HCT116 (cell line): Measurements from ENCODE around the gene MLH1. TPM values are rescaled to one million over a fixed set of nuclear protein-coding genes. Genes with fewer than 3 reads are reported as not detected.

Experiments
- ATAC-seq: fragments of 200-7000 bp; cut with Tn5 transposase; 2 replicates; pipeline ENCODE4 v1.9.1; 2020; ENCODE audit warnings: mild to moderate bottlenecking, moderate library complexity
- BruUV-seq: library from RNA; stranded (reverse); fragments of 400-500 nt; replicated peaks from 2 replicates; lab custom pipeline; 2021; lab: Mats Ljungman, UMichigan
- CTCF ChIA-PET: fragments of 300-600 bp; sonication (Branson Sonifier 250); formaldehyde crosslinking; loops from one replicate; lab custom pipeline; 2021; ENCODE audit warnings: antibody characterized with exemption; lab: Charles Lee
- POLR2A ChIA-PET: fragments of 300-600, 350-600 bp; sonication (Branson Sonifier 250); formaldehyde crosslinking; loops from one replicate; lab custom pipeline; 2021; ENCODE audit warnings: antibody characterized with exemption; lab: Charles Lee
- RAD21 ChIA-PET, 2 experiments: fragments of 300-600 bp; sonication (Branson Sonifier 250); formaldehyde crosslinking; loops; one replicate each; lab custom pipeline; 2023; ENCODE audit warnings: low total read pairs in 2 of 2; ENCODE audit not compliant: uncharacterized antibody in 2 of 2, unreplicated experiment in 2 of 2, low non-redundant PET in 1 of 2; lab: Charles Lee
- DNase-seq: peaks from one replicate; pipeline ENCODE4 v3.0.0-alpha.2; 2010; ENCODE audit warnings: low read depth, low spot score
- H2AFZ ChIP-seq: fragments of 200-600 bp; shearing (Covaris generic), sonication (generic); 2 replicates; pipeline ENCODE4 v1.6.1; 2017; ENCODE audit warnings: low read depth, mixed run types, mixed read lengths, antibody characterized with exemption, low read length; ENCODE audit not compliant: poor library complexity, severe bottlenecking
- H3K27ac ChIP-seq: 2 replicates; pipeline ENCODE4 v1.5.1; 2012; ENCODE audit warnings: low read depth, low read length
- H3K27me3 ChIP-seq: fragments of 200-600 bp; sonication (generic); 2 replicates; pipeline ENCODE4 v1.6.1; 2016; ENCODE audit warnings: mixed run types, low read length, mixed read lengths; ENCODE audit not compliant: insufficient read depth
- H3K36me3 ChIP-seq, 2 experiments: fragments of 200-500 bp in 1 of 2; fragments of 200-600 bp in 1 of 2; sonication (Bioruptor generic) in 1 of 2; sonication (generic) in 1 of 2; 2 replicates each; pipeline versions ENCODE4 v1.5.1 to v1.6.1; 2014 to 2016; ENCODE audit warnings: low read length in 2 of 2, inconsistent platforms in 1 of 2, mixed read lengths in 1 of 2, mixed run types in 1 of 2; ENCODE audit not compliant: insufficient read depth in 2 of 2, control insufficient read depth in 1 of 2
- H3K4me1 ChIP-seq, 2 experiments: fragments of 200-600 bp in 1 of 2; sonication (generic) in 1 of 2; 2 replicates each; pipeline versions ENCODE4 v1.5.1 to v1.6.1; 2012 to 2017; ENCODE audit warnings: low read length in 2 of 2, inconsistent platforms in 1 of 2, mild to moderate bottlenecking in 1 of 2, mixed read lengths in 1 of 2, mixed run types in 1 of 2, moderate library complexity in 1 of 2; ENCODE audit not compliant: insufficient read depth in 2 of 2, control insufficient read depth in 1 of 2
- H3K4me2 ChIP-seq: fragments of 200-600 bp; sonication (generic); 2 replicates; pipeline ENCODE4 v1.6.1; 2017; ENCODE audit warnings: mixed run types, low read length, mixed read lengths
- H3K4me3 ChIP-seq, 2 experiments: fragments of 200-600 bp in 1 of 2; sonication (generic) in 1 of 2; replicated peaks in 1 of 2; 2 replicates each; pipeline ENCODE4 v1.5.1; 2011 to 2016; ENCODE audit warnings: low read length in 2 of 2, control low read depth in 1 of 2, low read depth in 1 of 2, mild to moderate bottlenecking in 1 of 2, mixed read lengths in 1 of 2, mixed run types in 1 of 2
- H3K79me2 ChIP-seq: fragments of 200-600 bp; sonication (generic); 2 replicates; pipeline ENCODE4 v1.6.1; 2017; ENCODE audit warnings: mild to moderate bottlenecking, mixed run types, low read length, moderate library complexity, mixed read lengths; ENCODE audit not compliant: insufficient read depth
- H3K9ac ChIP-seq: fragments of 200-600 bp; sonication (generic); 2 replicates; pipeline ENCODE4 v1.6.1; 2016; ENCODE audit warnings: low read length, mixed read lengths
- H3K9me2 ChIP-seq: fragments of 200-600 bp; sonication (generic), shearing (Covaris generic); 2 replicates; pipeline ENCODE4 v1.6.1; 2017; ENCODE audit warnings: mixed run types, mild to moderate bottlenecking, moderate library complexity; ENCODE audit not compliant: insufficient read depth
- H3K9me3 ChIP-seq, 2 experiments: fragments of 200-500 bp in 1 of 2; fragments of 200-600 bp in 1 of 2; sonication (Bioruptor generic) in 1 of 2; sonication (generic) in 1 of 2; 2 replicates each; pipeline ENCODE4 v1.6.1; 2014 to 2017; ENCODE audit warnings: low read length in 2 of 2, mixed read lengths in 2 of 2, inconsistent platforms in 1 of 2, low read depth in 1 of 2, mild to moderate bottlenecking in 1 of 2, mixed run types in 1 of 2, moderate library complexity in 1 of 2; ENCODE audit not compliant: control insufficient read depth in 1 of 2, insufficient read depth in 1 of 2
- H4K20me1 ChIP-seq: fragments of 200-600 bp; sonication (generic), shearing (Covaris generic); 2 replicates; pipeline ENCODE4 v1.6.1; 2017; ENCODE audit warnings: mixed run types, mild to moderate bottlenecking, moderate library complexity; ENCODE audit not compliant: insufficient read depth
- CEBPB ChIP-seq: IDR thresholded peaks from 2 replicates; pipeline ENCODE4 v1.6.1; 2012; ENCODE audit warnings: low read depth
- CTCF ChIP-seq, 3 experiments: fragments of 200-600 bp in 1 of 3; sonication (generic) in 1 of 3; IDR thresholded peaks in 2 of 3; conservative IDR thresholded peaks in 1 of 3; 2 replicates each; pipeline ENCODE4 v1.5.1; 2012 to 2017; ENCODE audit warnings: low read depth in 2 of 3, low read length in 2 of 3, antibody characterized with exemption in 1 of 3, borderline replicate concordance in 1 of 3, control low read depth in 1 of 3, mild to moderate bottlenecking in 1 of 3, mixed read lengths in 1 of 3, mixed run types in 1 of 3, moderate library complexity in 1 of 3; ENCODE audit not compliant: insufficient read depth in 1 of 3
- ELF1 ChIP-seq: IDR thresholded peaks from 2 replicates; pipeline ENCODE4 v1.6.1; 2012; ENCODE audit warnings: low read depth, borderline replicate concordance
- EZH2 ChIP-seq: fragments of 200-600 bp; sonication (generic); IDR thresholded peaks from 2 replicates; pipeline ENCODE4 v1.6.1; 2017; ENCODE audit warnings: antibody characterized with exemption, mixed run types
- EZH2phosphoT487 ChIP-seq: fragments of 200-600 bp; IDR thresholded peaks from 2 replicates; pipeline ENCODE4 v1.6.1; 2018; ENCODE audit warnings: antibody characterized with exemption, borderline replicate concordance
- FOSL1 ChIP-seq: IDR thresholded peaks from 2 replicates; pipeline ENCODE4 v1.6.1; 2012; ENCODE audit warnings: low read depth
- RAD21 ChIP-seq: IDR thresholded peaks from 2 replicates; pipeline ENCODE4 v1.6.1; 2012; ENCODE audit warnings: low read depth, mild to moderate bottlenecking
- REST ChIP-seq: IDR thresholded peaks from 2 replicates; pipeline ENCODE4 v1.6.1; 2012; ENCODE audit warnings: low read depth
- SIN3A ChIP-seq: IDR thresholded peaks from 2 replicates; pipeline ENCODE4 v1.6.1; 2012; ENCODE audit warnings: low read depth
- SP1 ChIP-seq: IDR thresholded peaks from 2 replicates; pipeline ENCODE4 v1.6.1; 2012; ENCODE audit warnings: low read depth
- SRF ChIP-seq: IDR thresholded peaks from 2 replicates; pipeline ENCODE4 v1.6.1; 2012; ENCODE audit warnings: low read depth
- ZFX ChIP-seq: fragments of 450-650 bp; IDR thresholded peaks from 2 replicates; pipeline ENCODE4 v1.6.1; 2017
- intact Hi-C: fragments of 100-400 bp; cut with micrococcal nuclease; formaldehyde crosslinking; loops from 2 replicates; pipeline ENCODE4 v1.10.0; 2022
- total RNA-seq: library from RNA; stranded (reverse); gene quantifications from one replicate; pipeline ENCODE4 v1.2.1, GENCODE V29; 2021; ENCODE audit not compliant: unreplicated experiment

MLH1 gene
- total RNA-seq, 1 experiment from 2014 or later = 9.6 TPM

- TF ChIP-seq REST = no peak
- TF ChIP-seq ZFX = no peak
- TF ChIP-seq, all 23 proteins: peak for 0
- Histone ChIP-seq H3K9me2 (no peaks in the 10 kb centered on the region), H3K27me3 (no peaks in the 10 kb centered on the region), H3K9ac (no peak overlapping the region), H3K4me1 (no peaks in the 10 kb centered on the region; a peak in 1 of 4 replicates), H3K4me3 (no peak overlapping the region), H3K4me2 (no peak overlapping the region), H2AFZ (no peak overlapping the region), H3K27ac (no peak overlapping the region), H3K79me2 (no peaks in the 10 kb centered on the region; the same call in 1 of the 2 replicates), H3K36me3 (no peaks in the 10 kb centered on the region), H4K20me1 (no peaks in the 10 kb centered on the region), H3K9me3 (no peaks in the 10 kb centered on the region)
- POLR2A ChIA-PET = no interaction called here
- intact Hi-C loops = no loop called here
- CTCF ChIA-PET = no interaction called here
- DNase-seq (no peak), ATAC-seq (no peak)
- no TSS peak for BruUV-seq
- RAD21 ChIA-PET = no interaction called here
These were observed 106.2 kb downstream of the MLH1 start for GRCh38 chr3:37099469-37099868.

- ATAC-seq (no peak), DNase-seq (no peak)
- Histone ChIP-seq H3K36me3 (no peaks in the 10 kb centered on the region), H3K9me2 (no peaks in the 10 kb centered on the region), H3K9me3 (no peaks in the 10 kb centered on the region), H3K4me2 (no peak overlapping the region), H3K4me1 (no peaks in the 10 kb centered on the region; a peak in 1 of 4 replicates), H3K79me2 (no peaks in the 10 kb centered on the region; the same call in 1 of the 2 replicates), H3K9ac (no peak overlapping the region), H3K27me3 (no peaks in the 10 kb centered on the region), H4K20me1 (no peaks in the 10 kb centered on the region), H2AFZ (no peak overlapping the region), H3K27ac (no peak overlapping the region), H3K4me3 (no peak overlapping the region)
- intact Hi-C loops = no loop called here
- RAD21 ChIA-PET = no interaction called here
- POLR2A ChIA-PET = no interaction called here
- CTCF ChIA-PET = no interaction called here
- BruUV-seq = no TSS peak
- TF ChIP-seq SIN3A = no peak
- no peak for TF ChIP-seq RAD21
- TF ChIP-seq FOSL1 = no peak
- no peak for TF ChIP-seq EZH2
- no peak for TF ChIP-seq CEBPB
- no peak for TF ChIP-seq EZH2phosphoT487
- no peak for TF ChIP-seq ELF1
- TF ChIP-seq SP1 = no peak
- TF ChIP-seq CTCF (IDR thresholded peaks at IDR 0.05 in 2 of 3, conservative IDR thresholded peaks at IDR 0.05 in 1 of 3; ENCODE audit: borderline replicate concordance in 1 of 3, insufficient read depth in 1 of 3, low read depth in 2 of 3, low read length in 2 of 3) = no peak
- no peak for TF ChIP-seq SRF
- no peak for TF ChIP-seq REST
These were observed 107.1 kb downstream of the MLH1 start for GRCh38 chr3:37100411-37100810.
